Measurements from ENCODE around the gene ALDH1L1.

Gene ALDH1L1

DNA sequence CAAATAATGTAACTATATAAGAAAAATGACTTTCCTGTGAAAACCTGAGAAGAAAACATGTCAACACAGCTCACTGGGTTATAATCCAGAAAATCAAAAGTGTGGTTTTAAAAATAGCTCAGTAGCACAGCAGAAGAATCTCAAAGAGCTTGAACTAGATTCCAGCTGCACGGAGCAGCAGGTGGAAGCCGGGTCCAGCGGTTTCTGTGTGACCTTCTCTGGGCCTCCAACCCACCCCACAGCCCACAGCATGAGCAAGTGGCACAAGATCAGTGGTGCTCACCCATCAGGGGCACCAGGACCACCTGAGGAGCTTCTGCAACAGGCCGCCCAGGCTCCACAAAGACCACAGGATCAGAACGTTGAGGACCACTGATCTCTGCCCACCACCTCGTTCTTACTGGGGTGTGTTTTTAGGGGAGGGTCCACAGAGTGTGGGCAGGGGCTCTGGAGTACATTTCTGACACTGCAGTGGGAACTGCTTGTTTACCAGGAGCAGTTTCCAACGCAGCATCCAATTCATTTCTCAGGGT is 119.7 kb downstream of the ALDH1L1 start:
- no peak for DNase-seq (ENCODE audit: low spot score)

DNA sequence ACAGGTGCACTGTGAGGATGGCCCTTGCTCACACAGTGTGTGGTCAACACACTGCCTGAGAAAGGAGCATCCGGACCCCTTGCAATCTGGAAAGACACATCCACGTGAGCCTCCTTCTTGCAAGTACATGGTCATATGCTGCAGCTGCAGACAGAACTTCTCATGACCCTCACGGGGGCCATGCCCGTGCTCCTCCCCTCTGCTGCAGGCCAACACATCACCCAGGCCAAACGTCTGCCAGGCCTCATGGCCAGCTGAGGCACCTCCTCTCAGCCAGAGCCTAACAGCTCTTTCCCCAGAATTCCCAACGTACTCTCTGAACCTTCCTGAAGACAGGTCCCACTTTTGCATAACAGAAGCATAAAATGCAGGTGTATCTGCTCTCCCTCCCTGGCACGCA is 121.7 kb downstream of the ALDH1L1 start:
- Mint-ChIP-seq H3K36me3 (ENCODE audit: low read depth) (no peaks in the 10 kb centered on the region), H3K4me3 (no peak overlapping the region), H3K27me3 (ENCODE audit: low read depth) (no peaks in the 10 kb centered on the region), H3K27ac (no peak overlapping the region), H3K4me1 (ENCODE audit: low read depth) (peaks cover 3% of the 10 kb centered on the region), H3K9me3 (no peaks in the 10 kb centered on the region)
- no peak for DNase-seq (ENCODE audit: low spot score)

More for the DNA sequence above, 119.7 kb downstream of the ALDH1L1 start:
- Mint-ChIP-seq H3K27me3 (ENCODE audit: low read depth) (no peaks in the 10 kb centered on the region), H3K36me3 (ENCODE audit: low read depth) (no peaks in the 10 kb centered on the region), H3K27ac (no peak overlapping the region), H3K4me3 (no peak overlapping the region), H3K9me3 (no peaks in the 10 kb centered on the region), H3K4me1 (ENCODE audit: low read depth) (peaks cover 5% of the 10 kb centered on the region)

DNA sequence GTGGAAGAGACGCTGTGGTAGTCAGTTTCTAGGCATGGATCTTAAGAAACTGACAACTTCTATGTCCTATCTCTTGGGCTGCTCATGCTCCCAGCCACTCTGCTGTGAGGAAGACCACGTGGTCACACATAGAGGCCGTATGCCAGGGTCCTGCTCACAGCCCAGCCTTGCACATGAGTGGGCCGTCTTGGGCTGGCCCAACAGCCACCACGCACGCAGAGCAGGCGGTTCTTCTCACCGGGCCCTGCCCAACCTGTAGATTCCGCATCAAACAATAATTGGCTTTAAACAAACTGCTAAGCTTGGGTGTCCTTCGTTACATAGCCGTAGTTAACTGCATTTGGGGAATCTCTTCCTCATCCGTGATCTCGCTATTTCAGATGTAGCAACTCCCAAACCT is 122.5 kb downstream of the ALDH1L1 start:
- no peaks in the 10 kb centered on the region for H3K27me3 Mint-ChIP-seq (ENCODE audit: low read depth)
- no peaks in the 10 kb centered on the region for H3K9me3 Mint-ChIP-seq
- H3K27ac Mint-ChIP-seq = no peak overlapping the region
- H3K4me1 Mint-ChIP-seq (ENCODE audit: low read depth) = no peaks in the 10 kb centered on the region
- no peak for DNase-seq (ENCODE audit: low spot score)
- H3K4me3 Mint-ChIP-seq = no peak overlapping the region
- no peaks in the 10 kb centered on the region for H3K36me3 Mint-ChIP-seq (ENCODE audit: low read depth)

DNA sequence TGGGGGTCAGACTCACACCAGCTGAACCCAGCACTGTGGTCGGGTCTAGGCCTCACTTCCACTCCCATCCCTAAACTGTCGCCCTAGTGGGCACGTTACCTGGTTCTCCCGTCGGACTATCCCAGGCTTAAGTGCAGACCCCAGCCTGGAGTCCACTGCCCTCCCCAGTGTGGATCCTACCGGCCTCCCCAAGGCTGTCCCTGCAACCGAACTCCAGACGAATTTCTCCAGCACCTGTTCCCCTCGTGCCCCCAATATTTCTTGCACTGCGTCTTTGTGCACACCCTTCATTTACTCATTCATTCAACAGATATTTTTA is 122.9 kb downstream of the ALDH1L1 start:
- H3K4me3 Mint-ChIP-seq = no peak overlapping the region
- no peaks in the 10 kb centered on the region for H3K27me3 Mint-ChIP-seq (ENCODE audit: low read depth)
- no peaks in the 10 kb centered on the region for H3K4me1 Mint-ChIP-seq (ENCODE audit: low read depth)
- H3K27ac Mint-ChIP-seq = no peak overlapping the region
- H3K9me3 Mint-ChIP-seq = no peaks in the 10 kb centered on the region
- DNase-seq (ENCODE audit: low spot score) = no peak
- no peaks in the 10 kb centered on the region for H3K36me3 Mint-ChIP-seq (ENCODE audit: low read depth)

DNA sequence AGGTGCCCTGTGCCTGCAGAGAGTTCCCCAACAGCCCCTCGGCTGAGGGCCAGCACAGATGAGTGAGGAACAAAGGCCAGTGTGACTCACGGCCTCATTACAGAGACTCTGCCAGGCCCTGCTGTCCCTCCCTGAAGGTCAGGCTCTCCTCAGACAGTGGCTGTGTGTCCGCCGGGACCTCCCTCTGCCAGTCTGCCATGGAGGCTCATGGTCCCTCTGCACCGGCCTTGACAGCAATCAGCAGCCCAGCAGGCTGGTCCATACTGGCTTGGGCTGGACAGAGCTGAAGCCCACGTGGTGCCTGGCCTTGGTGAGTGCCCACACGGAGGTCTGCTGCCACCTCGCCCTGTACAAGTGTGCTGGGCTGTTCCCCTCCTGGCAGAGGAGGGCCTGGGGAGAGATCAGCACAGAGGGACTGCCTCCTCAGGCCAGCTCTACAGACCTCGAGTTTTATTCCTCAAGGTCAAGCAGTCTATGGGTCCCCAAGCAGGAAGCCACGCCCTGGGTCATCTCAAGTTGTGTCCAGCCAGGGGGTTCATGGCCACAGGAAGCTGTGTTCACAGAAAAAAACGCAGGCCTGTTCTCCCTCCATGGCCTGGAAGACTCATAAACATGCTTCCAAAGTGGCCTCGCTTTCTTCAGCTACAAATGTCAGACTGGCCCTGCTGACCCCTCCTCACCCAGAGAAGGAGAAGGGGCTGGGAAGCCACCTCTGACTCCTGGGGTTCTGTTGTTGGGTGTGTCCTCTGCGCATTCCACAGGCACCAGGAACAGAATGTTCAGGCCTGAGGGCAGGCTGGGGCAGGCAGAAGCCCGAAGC is 123.5 kb downstream of the ALDH1L1 start:
- Mint-ChIP-seq H3K36me3 (ENCODE audit: low read depth) (no peaks in the 10 kb centered on the region), H3K27ac (no peak overlapping the region), H3K27me3 (ENCODE audit: low read depth) (no peaks in the 10 kb centered on the region), H3K4me1 (ENCODE audit: low read depth) (no peaks in the 10 kb centered on the region), H3K4me3 (no peak overlapping the region), H3K9me3 (no peaks in the 10 kb centered on the region)
- no peak for DNase-seq (ENCODE audit: low spot score)

DNA sequence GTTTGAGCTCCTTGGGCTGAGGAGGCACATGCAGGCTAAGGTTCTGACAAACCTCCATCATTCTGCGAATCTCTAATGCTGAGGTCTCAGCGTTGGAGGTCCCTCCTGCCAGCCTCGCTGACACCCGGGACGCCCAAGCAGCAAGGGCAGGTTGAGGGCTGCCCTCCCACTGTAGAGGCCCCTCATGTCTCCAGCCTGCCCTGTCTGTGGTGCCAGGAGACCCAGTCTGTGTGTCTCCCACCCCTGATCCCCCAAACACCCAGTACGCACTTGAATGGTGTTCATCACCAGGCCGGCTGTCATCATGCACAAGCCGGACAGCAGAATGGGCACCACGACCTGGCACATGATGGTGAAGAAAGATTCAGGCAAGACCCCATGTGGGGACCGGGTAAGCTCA is 124.3 kb downstream of the ALDH1L1 start:
- H3K27ac Mint-ChIP-seq = no peak overlapping the region
- DNase-seq (ENCODE audit: low spot score) = no peak
- no peaks in the 10 kb centered on the region for H3K4me1 Mint-ChIP-seq (ENCODE audit: low read depth)
- no peaks in the 10 kb centered on the region for H3K27me3 Mint-ChIP-seq (ENCODE audit: low read depth)
- H3K36me3 Mint-ChIP-seq (ENCODE audit: low read depth) = no peaks in the 10 kb centered on the region
- no peaks in the 10 kb centered on the region for H3K9me3 Mint-ChIP-seq
- H3K4me3 Mint-ChIP-seq = no peak overlapping the region

DNA sequence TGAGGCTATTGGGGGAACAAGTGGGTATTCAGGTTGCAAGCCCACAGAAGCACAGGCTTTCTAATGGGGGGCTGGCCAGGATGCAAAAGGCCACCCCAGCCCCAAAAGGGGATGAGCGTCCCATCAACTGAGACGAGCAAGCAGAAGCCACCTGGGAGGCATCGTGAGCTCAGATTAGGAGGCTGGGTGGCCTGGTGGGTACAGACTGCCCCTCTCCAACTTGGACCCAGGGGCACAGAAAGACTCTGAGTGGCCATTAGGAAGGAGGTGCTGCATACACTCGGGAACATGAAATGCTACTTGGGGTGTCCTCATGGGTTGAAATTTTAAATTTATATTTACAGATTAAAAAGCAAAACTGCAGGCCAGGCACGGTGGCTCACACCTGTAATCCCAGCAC is 125.5 kb downstream of the ALDH1L1 start:
- no peak for DNase-seq (ENCODE audit: low spot score)
- H3K4me3 Mint-ChIP-seq = no peak overlapping the region
- no peaks in the 10 kb centered on the region for H3K36me3 Mint-ChIP-seq (ENCODE audit: low read depth)
- no peaks in the 10 kb centered on the region for H3K4me1 Mint-ChIP-seq (ENCODE audit: low read depth)
- H3K9me3 Mint-ChIP-seq = no peaks in the 10 kb centered on the region
- no peaks in the 10 kb centered on the region for H3K27me3 Mint-ChIP-seq (ENCODE audit: low read depth)
- no peak overlapping the region for H3K27ac Mint-ChIP-seq

DNA sequence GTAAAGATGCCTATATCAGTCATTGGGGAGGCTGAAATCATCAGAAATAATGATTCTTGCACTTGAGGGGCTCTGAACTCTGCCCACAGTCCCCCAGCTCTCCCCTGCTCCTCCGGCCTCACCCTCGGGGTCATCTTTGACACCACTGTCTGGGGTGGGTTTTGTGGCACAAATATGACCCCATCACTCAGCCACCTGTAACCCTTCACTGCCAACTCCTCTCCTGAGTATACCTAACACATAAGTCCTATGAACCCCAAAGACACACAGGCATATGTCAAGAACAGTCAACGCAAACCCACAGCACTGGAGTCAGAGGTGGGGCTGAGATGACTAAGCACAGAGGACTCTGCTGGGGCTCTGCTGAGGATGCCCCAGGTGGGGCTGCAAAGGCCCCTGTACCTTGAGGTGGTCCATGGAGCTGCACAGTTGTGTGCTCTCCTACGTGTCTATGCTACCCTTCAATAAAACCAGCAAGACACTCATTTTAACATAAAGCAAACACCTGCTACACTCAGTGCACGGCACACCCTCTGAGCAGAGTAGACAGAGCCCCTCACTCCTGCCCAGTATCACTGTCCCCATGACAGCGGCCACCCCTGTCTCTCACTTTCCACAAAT is 126.3 kb downstream of the ALDH1L1 start:
- no peaks in the 10 kb centered on the region for H3K27me3 Mint-ChIP-seq (ENCODE audit: low read depth)
- no peaks in the 10 kb centered on the region for H3K4me1 Mint-ChIP-seq (ENCODE audit: low read depth)
- H3K9me3 Mint-ChIP-seq = no peaks in the 10 kb centered on the region
- no peak overlapping the region for H3K27ac Mint-ChIP-seq
- DNase-seq (ENCODE audit: low spot score) = no peak
- H3K4me3 Mint-ChIP-seq = no peak overlapping the region
- H3K36me3 Mint-ChIP-seq (ENCODE audit: low read depth) = no peaks in the 10 kb centered on the region
